ENCODE results near the gene ANO1.

ANO1 gene

GRCh38 chr11:70072861-70073755 is 5.0 kb upstream of the ANO1 start:
- ATAC-seq (ENCODE audit: low read depth) (no peak), DNase-seq (ENCODE audit: low spot score in 2 of 2) (no peak)
- no peaks in the 10 kb centered on the region for H3K9me3 Mint-ChIP-seq
- peaks cover 30% of the 10 kb centered on the region for H3K27me3 Mint-ChIP-seq
- H3K36me3 Mint-ChIP-seq: no peaks in the 10 kb centered on the region
- no peak overlapping the region for H3K27ac Mint-ChIP-seq
- peaks cover 3% of the 10 kb centered on the region for H3K4me1 Mint-ChIP-seq
- H3K4me3 Mint-ChIP-seq: no peak overlapping the region

GRCh38 chr11:70073871-70074371 is 4.2 kb upstream of the ANO1 start:
- Mint-ChIP-seq H3K27ac (no peak overlapping the region), H3K4me1 (peaks cover 3% of the 10 kb centered on the region), H3K27me3 (peaks cover 28% of the 10 kb centered on the region), H3K4me3 (no peak overlapping the region), H3K9me3 (no peaks in the 10 kb centered on the region), H3K36me3 (no peaks in the 10 kb centered on the region)
- ATAC-seq (ENCODE audit: low read depth): no peak
- DNase-seq (ENCODE audit: low spot score in 2 of 2): no peak

GRCh38 chr11:70074746-70075145 is 3.4 kb upstream of the ANO1 start:
- peaks cover 3% of the 10 kb centered on the region for H3K4me1 Mint-ChIP-seq
- H3K27me3 Mint-ChIP-seq: peaks cover 31% of the 10 kb centered on the region
- H3K27ac Mint-ChIP-seq: no peak overlapping the region
- no peak overlapping the region for H3K4me3 Mint-ChIP-seq
- ATAC-seq (ENCODE audit: low read depth): no peak
- no peaks in the 10 kb centered on the region for H3K9me3 Mint-ChIP-seq
- H3K36me3 Mint-ChIP-seq: no peaks in the 10 kb centered on the region
- DNase-seq (ENCODE audit: low spot score in 2 of 2): no peak

- no peak overlapping the region for H3K4me3 Mint-ChIP-seq
- no peaks in the 10 kb centered on the region for H3K36me3 Mint-ChIP-seq
- peaks cover 24% of the 10 kb centered on the region for H3K27me3 Mint-ChIP-seq
- ATAC-seq (ENCODE audit: low read depth) (no peak), DNase-seq (ENCODE audit: low spot score in 2 of 2) (no peak)
- H3K4me1 Mint-ChIP-seq: peaks cover 3% of the 10 kb centered on the region
- H3K9me3 Mint-ChIP-seq: no peaks in the 10 kb centered on the region
- H3K27ac Mint-ChIP-seq: no peak overlapping the region
Measured at GRCh38 chr11:70075836-70076235, 2.3 kb upstream of the ANO1 start.

GRCh38 chr11:70076461-70076931 is 1.6 kb upstream of the ANO1 start:
- no peak for DNase-seq (ENCODE audit: low spot score in 2 of 2)
- peaks cover 23% of the 10 kb centered on the region for H3K27me3 Mint-ChIP-seq
- H3K9me3 Mint-ChIP-seq: no peaks in the 10 kb centered on the region
- peaks cover 3% of the 10 kb centered on the region for H3K4me1 Mint-ChIP-seq
- H3K27ac Mint-ChIP-seq: no peak overlapping the region
- ATAC-seq (ENCODE audit: low read depth): no peak
- H3K36me3 Mint-ChIP-seq: no peaks in the 10 kb centered on the region
- no peak overlapping the region for H3K4me3 Mint-ChIP-seq

GRCh38 chr11:70077411-70078094 is 564 bp upstream of the ANO1 start:
- H3K36me3 Mint-ChIP-seq: no peaks in the 10 kb centered on the region
- H3K27ac Mint-ChIP-seq: no peak overlapping the region
- ATAC-seq (ENCODE audit: low read depth) (no peak), DNase-seq (ENCODE audit: low spot score in 2 of 2) (no peak)
- peaks cover 3% of the 10 kb centered on the region for H3K4me1 Mint-ChIP-seq
- no peak overlapping the region for H3K4me3 Mint-ChIP-seq
- H3K27me3 Mint-ChIP-seq: peaks cover 21% of the 10 kb centered on the region
- no peaks in the 10 kb centered on the region for H3K9me3 Mint-ChIP-seq

- no peaks in the 10 kb centered on the region for H3K36me3 Mint-ChIP-seq
- peaks cover 14% of the 10 kb centered on the region for H3K27me3 Mint-ChIP-seq
- no peak overlapping the region for H3K27ac Mint-ChIP-seq
- DNase-seq (ENCODE audit: low spot score in 2 of 2): no peak
- no peaks in the 10 kb centered on the region for H3K4me1 Mint-ChIP-seq
- ATAC-seq (ENCODE audit: low read depth): no peak
- no peaks in the 10 kb centered on the region for H3K9me3 Mint-ChIP-seq
- H3K4me3 Mint-ChIP-seq: no peak overlapping the region
Measured at GRCh38 chr11:70078781-70079616, 882 bp downstream of the ANO1 start.

GRCh38 chr11:70079691-70080090 is 1.6 kb downstream of the ANO1 start:
- H3K27me3 Mint-ChIP-seq: peaks cover 12% of the 10 kb centered on the region
- H3K27ac Mint-ChIP-seq: no peak overlapping the region
- H3K9me3 Mint-ChIP-seq: no peaks in the 10 kb centered on the region
- no peak for DNase-seq (ENCODE audit: low spot score in 2 of 2)
- no peak for ATAC-seq (ENCODE audit: low read depth)
- H3K4me3 Mint-ChIP-seq: no peak overlapping the region
- no peaks in the 10 kb centered on the region for H3K4me1 Mint-ChIP-seq
- no peaks in the 10 kb centered on the region for H3K36me3 Mint-ChIP-seq

GRCh38 chr11:70080763-70081162 is 2.6 kb downstream of the ANO1 start:
- H3K4me3 Mint-ChIP-seq: no peak overlapping the region
- no peaks in the 10 kb centered on the region for H3K36me3 Mint-ChIP-seq
- DNase-seq (ENCODE audit: low spot score in 2 of 2) (no peak), ATAC-seq (ENCODE audit: low read depth) (no peak)
- H3K27ac Mint-ChIP-seq: no peak overlapping the region
- no peaks in the 10 kb centered on the region for H3K4me1 Mint-ChIP-seq
- H3K9me3 Mint-ChIP-seq: no peaks in the 10 kb centered on the region
- peaks cover 12% of the 10 kb centered on the region for H3K27me3 Mint-ChIP-seq

- DNase-seq (ENCODE audit: low spot score in 2 of 2): no peak
- Mint-ChIP-seq H3K27ac (no peak overlapping the region), H3K9me3 (no peaks in the 10 kb centered on the region), H3K4me3 (no peak overlapping the region), H3K4me1 (no peaks in the 10 kb centered on the region), H3K27me3 (peaks cover 8% of the 10 kb centered on the region), H3K36me3 (no peaks in the 10 kb centered on the region)
- ATAC-seq (ENCODE audit: low read depth): no peak
Measured at GRCh38 chr11:70082829-70083228, 4.7 kb downstream of the ANO1 start.

- Mint-ChIP-seq H3K4me1 (no peaks in the 10 kb centered on the region), H3K9me3 (no peaks in the 10 kb centered on the region), H3K4me3 (no peak overlapping the region), H3K27me3 (peaks cover 8% of the 10 kb centered on the region), H3K36me3 (no peaks in the 10 kb centered on the region), H3K27ac (no peak overlapping the region)
- DNase-seq (ENCODE audit: low spot score in 2 of 2) (no peak), ATAC-seq (ENCODE audit: low read depth) (no peak)
Measured at GRCh38 chr11:70084046-70084984, 6.2 kb downstream of the ANO1 start.

GRCh38 chr11:70085815-70086769 is 8.0 kb downstream of the ANO1 start:
- peaks cover 4% of the 10 kb centered on the region for H3K27me3 Mint-ChIP-seq
- H3K9me3 Mint-ChIP-seq: no peaks in the 10 kb centered on the region
- DNase-seq (ENCODE audit: low spot score in 2 of 2): no peak
- H3K27ac Mint-ChIP-seq: no peak overlapping the region
- ATAC-seq (ENCODE audit: low read depth): no peak
- H3K36me3 Mint-ChIP-seq: no peaks in the 10 kb centered on the region
- no peaks in the 10 kb centered on the region for H3K4me1 Mint-ChIP-seq
- H3K4me3 Mint-ChIP-seq: no peak overlapping the region

Measured in memory B cell (primary cell).